ENCODE results near the gene S1PR2.
"Not testable (repeated sequence)": the region's sequence is repeated elsewhere in the genome, so short reads cannot be mapped to it uniquely, and the experiment has no call there.

The S1PR2 gene

DNA sequence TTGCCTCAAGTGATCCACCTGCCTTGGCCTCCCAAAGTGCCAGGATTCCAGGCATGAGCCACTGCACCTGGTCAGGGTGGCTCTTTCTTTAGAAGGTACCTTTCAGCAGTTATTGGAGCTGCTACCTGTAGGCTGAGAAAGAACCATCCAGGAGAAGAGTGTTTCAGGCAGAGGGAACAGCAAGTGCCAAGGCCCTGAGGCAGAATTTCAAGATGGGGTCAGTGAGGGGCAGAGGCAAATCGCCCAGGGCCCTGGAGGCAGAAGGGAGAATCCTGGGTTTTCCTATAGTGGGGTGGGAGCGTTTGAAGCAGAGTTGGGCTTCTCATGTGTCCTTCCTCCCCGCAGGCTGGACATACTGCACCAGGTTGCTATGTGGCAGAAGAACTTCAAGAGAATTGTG is 23.1 kb upstream of the S1PR2 start:
- DNase-seq (ENCODE audit: low read depth in 2 of 2): no peak

DNA sequence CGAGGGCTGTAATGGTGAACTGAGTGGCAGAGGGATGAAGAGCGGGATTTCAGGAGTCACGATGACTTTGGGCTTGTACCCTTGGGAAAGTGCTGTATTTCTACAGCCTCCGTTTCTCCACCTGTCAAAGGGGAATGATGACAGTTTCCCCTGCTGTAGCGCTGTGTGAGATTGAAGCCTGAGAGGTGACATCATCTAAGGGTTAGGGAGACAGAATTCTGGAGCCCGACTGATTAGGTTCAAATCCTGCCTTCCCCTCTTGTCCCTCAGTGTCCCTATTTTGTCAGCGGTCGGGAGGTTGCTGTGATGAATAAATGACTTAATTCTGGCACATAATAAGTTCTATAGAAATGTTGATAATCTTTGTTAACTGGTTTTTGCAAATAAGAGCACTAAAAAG is 21.6 kb upstream of the S1PR2 start:
- no peak for DNase-seq (ENCODE audit: low read depth in 2 of 2)

DNA sequence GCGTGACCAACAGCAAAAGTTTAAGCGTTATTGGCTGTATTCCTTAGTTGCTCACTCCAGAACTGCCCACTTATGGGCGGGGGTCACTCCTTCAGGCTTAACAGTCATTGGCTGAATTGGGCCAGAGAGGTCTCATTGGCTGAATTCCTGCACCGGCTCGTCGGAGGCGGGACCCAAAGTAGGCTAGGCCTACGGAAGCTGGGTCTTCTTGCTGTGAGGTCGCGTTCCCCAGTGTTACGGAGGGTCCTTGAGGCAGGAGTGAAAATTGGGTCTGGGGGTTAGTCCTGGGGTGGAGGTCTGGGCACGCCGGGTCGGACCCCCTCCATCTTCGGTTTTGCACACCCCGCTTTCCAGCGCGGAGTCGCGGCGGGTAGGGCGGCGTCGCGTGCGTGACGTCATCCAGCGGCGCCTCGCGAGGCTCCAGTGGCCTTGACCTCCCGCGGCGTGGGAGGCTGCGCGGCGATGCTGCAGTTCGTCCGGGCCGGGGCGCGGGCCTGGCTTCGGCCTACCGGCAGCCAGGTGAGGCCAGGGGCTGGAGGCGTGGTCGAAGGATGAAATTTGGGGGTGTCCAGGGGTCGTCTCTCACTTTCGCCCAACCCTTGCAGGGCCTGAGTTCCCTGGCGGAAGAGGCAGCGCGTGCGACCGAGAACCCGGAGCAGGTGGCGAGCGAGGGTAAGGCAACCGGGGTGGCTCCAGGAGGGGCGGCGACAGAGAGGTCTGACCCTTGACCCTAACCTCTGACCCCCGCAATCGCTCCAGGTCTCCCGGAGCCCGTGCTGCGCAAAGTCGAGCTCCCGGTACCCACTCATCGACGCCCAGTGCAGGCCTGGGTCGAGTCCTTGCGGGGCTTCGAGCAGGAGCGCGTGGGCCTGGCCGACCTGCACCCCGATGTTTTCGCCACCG is 20.9 kb upstream of the S1PR2 start, which contains the start of gene MRPL4:
Gene MRPL4 (plus strand): TSS at position 423 of the 903 bp plus-strand sequence. CDS start 40 bp downstream, at position 463.
- peak; percentile 86 to 97 for DNase-seq (ENCODE audit: low read depth in 2 of 2)

DNA sequence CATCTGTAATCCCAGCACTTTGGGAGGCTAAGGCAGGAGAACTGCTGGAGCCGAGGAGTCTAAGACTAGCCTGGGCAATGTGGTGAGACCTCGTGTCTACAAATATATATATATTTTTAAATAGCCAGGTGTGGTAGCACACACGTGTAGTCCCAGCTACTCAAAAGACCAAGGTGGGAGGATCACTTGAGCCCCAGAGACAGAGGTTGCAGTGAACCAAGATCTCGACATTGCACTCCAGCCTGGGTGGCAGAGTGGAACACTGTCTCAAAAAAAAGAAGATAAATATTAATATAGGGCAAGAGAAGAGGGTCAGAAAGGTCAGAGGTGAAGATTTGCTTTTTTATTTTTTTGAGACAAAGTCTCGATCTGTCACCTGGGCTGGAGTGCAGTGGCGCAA is 15.4 kb upstream of the S1PR2 start:
- DNase-seq (ENCODE audit: low read depth in 2 of 2): no peak

DNA sequence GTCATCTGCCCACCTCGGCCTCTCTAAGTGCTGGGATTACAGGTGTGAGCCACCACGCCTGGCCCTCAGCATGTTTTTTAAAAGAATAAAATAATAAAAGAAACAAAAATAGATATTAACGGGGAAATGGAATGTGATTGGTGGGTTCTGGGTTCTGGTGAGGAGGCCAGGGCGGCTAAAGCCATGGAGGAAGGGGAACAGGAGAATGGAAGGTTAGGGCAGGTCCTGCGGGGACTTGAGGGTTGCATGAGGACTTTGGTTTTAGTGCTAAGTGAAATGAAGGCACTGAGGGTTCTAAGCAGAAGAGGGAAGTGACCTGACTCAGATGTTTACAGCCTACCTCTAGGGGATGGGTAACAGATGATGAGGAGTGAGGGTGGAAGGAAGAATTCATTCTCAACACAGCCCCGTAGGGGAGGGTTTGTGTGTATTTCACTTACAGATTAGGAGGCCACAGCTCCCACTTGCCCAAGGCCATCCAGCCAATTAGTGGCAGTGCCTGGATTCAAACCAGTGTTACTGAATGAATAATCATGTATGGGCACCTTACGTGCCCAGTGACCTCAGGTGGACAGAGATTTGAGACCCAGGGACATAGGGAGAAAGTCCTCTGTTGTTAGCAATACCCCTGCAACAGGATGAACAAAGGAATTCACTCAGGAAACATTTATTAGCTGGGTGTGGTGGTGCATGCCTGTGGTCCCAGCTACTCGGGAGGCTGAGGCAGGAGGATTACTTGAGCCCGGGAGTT is 14.2 kb upstream of the S1PR2 start:
- no peak for DNase-seq (ENCODE audit: low read depth in 2 of 2)

DNA sequence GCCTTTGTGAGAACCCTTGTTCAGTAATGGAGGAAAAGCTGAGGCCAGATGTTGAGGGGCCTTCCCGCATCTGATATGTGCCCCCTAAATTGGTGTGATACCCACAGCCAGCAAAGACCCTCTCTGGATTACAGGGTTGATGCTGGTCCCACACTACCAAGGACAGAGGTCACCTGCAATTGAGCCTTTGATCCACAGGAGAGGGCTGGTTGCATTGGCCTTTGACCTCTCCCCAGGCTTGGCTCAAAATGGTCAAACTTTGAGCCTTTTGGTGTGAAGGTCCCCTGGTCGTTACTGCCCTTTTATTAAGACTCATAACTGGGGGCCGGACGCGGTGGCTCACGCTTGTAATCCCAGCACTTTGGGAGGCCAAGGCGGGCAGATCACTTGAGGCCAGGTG is 12.5 kb upstream of the S1PR2 start:
- no peak for DNase-seq (ENCODE audit: low read depth in 2 of 2)

DNA sequence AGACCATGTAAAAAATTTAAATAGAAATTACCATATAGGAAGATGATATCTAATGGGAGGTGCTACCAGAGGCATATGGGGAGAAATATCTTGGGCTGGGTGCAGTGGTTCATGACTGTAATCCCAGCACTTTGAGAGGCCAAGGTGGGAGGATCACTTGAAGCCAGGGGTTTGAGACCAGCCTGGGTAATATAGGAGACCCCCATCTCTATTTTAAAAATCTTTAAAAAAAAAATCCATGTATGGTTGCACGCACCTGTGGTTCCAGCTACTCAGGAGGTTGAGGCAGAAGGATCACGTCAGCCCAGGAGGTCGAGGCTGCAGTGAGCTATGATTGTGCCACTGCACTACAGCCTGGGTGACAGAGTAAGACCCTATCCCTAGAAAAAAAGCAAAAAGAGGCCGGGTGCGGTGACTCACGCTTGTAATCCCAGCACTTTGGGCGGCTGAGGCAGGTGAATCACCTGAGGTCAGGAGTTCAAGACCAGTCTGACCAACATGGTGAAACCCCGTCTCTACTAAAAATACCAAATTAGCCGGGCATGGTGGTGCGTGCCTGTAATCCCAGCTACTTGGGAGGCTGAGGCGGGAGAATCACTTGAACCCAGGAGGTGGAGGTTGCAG is 10.8 kb upstream of the S1PR2 start:
- not testable (repeated sequence) for DNase-seq (ENCODE audit: low read depth in 2 of 2)

DNA sequence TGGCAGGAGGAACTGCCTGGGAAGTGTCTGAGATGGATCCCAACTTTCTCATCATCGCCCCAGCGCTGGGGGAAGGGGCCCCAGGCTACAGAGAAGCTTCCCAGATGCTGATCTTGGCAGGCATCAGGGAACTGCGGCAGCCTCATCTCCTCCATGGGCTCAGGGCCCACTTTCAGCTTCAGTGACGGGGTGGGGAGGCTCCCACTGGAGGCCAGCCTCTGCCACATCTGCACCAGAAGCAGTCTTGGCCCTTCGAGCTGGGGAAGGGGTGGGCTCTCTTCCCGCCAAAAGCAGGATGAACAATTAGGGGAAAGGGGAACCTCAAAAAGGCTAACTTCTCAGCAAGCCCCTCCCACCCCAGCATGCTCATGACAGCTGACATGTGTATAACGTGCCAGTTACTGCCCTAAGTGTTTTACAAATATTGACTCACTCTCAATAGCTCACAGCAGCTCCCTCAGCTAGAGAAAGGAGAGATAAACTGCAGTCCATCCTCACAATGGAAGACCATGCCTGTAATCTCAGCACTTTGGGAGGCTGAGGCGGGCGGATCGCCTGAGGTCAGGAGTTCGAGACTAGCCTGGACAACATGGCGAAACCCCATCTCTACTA is 7.1 kb upstream of the S1PR2 start:
- DNase-seq (ENCODE audit: low read depth in 2 of 2): no peak

DNA sequence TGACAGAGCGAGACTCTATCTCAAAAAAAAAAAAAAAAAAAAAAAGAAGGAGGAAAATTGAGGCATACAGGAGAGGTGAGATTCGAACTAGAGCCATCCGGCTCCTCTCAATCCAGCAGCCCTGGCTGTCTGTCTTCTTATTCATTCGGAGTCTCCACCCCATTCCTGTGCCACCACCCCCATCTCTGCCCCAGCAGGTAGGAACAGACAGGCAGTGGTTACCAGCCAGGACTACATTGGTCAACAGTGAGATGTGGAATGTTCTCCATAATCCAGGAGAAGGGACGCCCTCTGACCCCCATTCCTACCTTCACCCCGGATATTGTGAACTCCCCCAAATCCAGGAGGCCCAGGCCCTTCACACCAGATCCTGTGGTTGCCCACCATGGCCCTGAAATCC is 6.6 kb upstream of the S1PR2 start:
- no peak for DNase-seq (ENCODE audit: low read depth in 2 of 2)

DNA sequence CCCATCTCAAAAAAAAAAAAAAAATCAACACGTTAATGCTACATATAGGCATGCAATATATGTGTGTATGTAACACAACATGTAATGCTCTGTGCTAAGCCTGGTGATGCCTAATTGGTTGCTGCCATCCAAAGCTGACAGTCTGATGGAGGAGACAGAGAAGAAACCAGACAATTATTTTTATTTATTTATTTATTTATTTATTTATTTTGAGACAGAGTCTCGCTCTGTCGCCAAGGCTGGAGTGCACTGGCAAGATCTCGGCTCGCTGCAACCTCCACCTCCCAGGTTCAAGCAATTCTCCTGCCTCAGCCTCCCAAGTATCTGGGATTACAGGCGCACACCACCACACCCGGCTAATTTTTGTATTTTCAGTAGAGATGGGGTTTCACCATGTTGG is 4.3 kb upstream of the S1PR2 start:
- DNase-seq (ENCODE audit: low read depth in 2 of 2): not testable (repeated sequence)

DNA sequence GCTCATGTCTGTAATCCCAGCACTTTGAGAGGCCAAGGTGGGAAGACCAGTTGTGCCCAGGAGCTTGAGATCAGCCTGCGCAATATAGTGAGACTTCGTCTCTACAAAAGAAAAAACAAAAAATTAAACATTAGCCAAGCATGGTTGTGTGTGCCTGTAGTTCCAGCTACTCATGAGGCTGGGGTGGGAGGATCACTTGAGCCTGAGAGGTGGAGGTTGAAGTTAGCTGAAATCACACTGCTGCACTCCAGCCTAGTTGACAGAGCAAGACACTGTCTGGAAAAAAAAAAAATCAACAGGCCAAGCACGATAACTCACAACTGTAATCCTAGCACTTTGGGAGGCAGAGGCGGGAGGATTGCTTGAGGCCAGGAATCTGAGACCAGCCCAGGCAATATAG is 3.9 kb upstream of the S1PR2 start:
- DNase-seq (ENCODE audit: low read depth in 2 of 2): no peak

DNA sequence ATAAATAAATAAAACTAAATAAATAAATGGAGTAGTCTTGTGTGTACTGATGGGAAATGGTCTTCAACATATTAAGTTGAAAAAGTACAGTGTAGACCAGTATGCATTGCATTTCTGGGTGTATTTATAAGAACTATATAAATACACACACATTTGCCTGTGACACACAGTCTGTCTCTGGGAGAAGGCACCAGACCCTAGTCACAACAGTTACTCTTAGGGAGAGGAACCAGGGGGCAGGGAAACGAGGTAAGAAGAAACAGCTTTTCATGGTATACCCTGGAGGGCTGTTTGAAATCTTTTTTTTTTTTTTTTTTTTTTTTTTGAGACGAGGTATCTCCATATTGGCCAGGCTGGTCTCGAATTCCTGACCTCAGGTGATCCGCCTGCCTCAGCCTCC is 2.8 kb upstream of the S1PR2 start:
- DNase-seq (ENCODE audit: low read depth in 2 of 2): no peak

DNA sequence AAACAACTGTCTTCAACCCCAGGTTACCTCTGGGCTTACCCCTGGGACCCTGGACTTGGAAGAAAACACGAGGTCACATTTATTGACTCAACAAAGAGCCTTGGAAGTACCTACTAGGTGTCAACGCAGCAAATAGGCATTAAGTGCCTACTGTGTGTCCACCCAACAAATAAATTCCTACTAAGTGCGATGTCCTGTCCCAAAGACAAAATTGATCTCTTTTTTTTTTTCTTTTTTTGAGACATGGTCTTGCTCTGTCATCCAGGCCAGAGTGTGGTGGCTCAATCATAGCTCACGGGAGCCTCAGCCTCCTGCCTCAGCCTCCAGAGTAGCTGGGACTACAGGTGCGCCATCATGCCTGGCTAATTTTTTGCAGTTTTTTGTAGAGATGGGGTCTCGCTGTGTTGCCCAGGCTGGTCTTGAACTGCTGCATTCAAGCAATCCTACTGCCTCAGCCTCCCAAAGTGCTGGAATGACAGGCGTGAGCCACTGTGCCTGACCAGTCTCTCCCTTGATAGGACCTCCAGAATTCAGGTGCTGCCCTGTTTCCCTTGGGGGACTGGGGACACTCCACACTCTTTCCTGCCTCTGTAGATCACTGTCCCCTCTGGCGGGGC is 589 bp upstream of the S1PR2 start:
- no peak for DNase-seq (ENCODE audit: low read depth in 2 of 2)

DNA sequence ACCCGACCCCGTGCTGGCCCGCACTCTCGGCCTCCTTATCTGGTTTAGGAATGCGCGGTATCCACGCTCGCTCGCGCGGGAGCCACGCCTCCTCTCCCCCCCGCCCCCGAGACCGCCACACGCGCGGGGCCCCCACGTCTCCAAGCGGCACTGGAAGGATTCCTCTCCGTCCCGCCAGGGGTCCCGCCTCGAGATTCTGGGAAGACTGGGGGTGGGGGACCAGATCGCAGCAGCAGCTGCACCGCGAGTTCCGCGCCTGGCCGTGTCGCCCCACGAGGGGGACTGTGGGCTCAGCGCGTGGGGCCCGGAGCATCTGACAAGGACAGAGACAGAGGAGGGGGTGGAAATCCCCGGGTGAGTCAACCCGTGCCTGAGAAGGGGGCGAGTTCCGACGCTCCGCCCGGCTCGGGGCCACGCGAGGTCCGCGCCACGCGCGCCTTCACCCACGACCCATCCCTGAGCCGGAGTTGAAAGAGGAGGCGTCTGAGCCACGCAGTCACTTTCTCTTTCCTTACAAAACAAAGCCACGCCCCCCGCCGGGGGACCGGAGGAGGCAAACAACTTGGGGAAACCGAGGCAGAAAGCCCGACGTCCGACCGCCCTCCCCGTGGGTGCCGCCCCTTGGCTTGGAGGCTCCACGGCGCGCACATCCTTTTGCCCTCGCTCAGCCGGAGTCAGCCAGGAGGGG is 814 bp downstream of the S1PR2 start:
- peak; percentile 70 to 71 for DNase-seq (ENCODE audit: low read depth in 2 of 2)

DNA sequence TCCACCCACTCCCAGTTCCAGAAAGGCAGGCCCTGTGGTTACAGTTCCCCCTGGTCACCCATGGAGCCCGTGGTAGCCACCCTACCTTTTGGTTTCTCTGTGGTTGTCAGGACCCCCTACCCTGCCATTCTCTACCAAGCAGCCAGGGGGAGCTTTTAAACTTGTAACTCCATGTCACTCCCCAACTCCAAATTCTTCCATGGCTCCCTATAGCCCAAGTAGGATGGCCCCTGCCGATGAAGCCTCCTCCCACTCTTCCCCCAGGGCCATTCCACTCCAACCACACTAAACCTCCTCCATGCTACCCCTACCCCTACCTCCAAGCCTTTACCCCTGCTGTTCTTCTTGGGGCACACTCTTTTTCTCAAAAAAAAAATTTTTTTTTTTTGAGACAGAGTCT is 2.2 kb downstream of the S1PR2 start:
- DNase-seq (ENCODE audit: low read depth in 2 of 2): no peak

DNA sequence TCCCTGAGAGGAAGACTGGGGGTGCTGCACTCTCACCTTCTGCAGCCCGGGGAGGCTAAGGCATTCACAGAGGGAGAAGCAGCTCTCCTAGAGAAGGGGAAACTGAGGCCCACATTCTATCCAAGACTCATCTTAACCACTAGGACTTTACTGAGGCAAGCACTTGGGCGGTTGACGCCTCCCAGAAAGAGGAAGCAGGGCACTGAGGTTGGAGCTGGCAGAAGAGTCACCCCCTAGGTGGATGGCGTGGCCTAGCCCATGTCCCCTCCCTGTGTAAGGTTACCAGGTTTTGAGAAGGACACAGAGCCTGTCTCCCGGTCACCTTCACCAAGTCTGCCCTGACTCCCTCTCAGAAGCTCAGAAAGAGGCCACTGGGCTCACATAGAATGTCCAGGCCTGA is 2.7 kb downstream of the S1PR2 start:
- no peak for DNase-seq (ENCODE audit: low read depth in 2 of 2)

DNA sequence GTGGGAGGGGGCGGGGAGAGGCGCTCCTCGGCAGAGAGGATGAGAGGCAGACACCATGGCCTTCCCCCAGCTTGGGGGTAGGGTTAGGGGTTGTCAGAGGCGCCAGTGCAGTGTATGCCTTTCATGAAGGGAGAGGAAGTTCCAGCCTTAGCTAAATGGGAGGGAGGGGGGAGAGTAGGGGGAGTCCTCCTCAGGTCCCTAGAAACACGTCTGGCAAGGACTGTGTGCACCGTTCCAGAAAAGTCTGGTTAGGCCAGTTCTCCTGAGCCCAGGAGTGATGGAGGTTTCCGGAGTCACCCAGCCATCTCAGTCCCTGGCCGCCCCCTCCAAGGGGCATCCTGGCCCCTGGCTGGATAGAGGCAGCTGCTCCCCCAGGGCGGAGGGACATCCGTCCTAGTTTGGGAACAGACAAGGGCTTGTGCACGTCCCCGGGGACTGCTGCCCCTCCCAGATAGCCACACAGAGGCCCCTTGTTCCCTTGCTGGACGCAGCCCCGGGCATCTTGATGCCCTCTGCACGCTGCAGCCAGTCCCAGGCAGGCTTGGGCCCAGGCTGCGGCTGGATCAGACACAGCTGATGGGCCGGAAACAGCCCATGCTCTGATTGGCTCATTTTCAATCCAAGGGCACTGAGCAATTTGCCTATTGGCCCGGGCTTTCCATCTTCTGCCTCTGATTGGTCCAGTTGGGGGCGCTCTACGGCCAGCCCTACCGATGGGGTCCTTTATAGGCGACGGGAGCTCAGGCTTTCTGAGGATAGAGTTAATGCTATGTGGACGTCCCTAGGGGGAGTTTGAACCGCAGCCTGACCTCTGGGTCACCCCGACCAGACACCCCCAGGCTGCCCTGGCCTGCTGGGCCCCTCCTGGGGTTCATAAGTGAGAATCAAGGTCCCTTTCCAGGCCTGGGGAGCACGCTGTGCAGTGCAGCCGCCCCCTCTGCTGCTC is 3.8 kb downstream of the S1PR2 start:
- DNase-seq (ENCODE audit: low read depth in 2 of 2): no peak

DNA sequence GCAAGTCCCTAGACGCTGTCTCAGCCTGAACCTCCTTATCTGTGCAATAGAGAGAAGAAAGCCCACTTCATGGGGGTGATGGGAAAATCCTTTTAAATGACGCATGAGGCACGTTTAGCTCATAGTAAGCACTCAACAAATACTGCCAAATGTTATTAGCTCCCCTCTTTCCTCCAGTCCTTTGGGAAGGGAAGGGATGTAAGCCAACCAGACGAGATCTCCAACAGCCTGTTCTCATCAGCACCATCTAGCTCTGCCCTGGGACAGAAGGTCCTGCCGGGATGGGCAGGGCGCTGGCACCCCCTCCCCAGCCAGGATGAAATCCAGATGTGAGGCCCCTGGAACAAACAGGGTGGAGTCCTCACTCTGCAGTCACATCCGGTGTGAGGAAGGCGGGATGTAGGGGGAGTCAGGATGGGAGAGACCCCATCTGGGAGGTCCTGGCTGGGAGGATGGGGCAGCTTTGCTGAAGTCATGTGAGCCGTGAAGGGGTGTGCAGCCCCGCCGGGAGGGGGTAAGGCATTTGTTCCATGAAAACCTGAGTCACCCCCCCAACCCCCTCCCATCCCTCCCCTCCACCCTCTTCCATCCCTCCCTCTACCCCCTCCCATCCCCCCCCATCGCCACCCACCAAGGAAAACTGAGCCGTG is 4.6 kb downstream of the S1PR2 start:
- no peak for DNase-seq (ENCODE audit: low read depth in 2 of 2)

DNA sequence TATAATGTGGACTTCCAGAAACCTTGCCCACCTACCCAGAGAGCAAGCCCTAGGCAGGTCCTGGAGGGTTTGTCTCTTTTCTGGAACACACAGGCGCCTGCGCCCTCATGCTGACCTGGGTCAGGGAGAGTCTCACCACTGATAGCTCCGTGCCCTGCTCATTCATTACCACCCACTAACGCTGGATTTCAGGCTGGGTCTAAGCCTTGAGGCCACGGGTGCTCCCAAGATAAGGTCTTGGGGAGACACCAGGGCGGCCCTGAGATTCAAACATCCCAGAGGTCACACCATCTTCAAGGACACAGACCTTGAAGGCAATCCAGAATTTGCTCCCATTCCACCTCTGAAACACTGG is 5.1 kb downstream of the S1PR2 start:
- no peak for DNase-seq (ENCODE audit: low read depth in 2 of 2)

DNA sequence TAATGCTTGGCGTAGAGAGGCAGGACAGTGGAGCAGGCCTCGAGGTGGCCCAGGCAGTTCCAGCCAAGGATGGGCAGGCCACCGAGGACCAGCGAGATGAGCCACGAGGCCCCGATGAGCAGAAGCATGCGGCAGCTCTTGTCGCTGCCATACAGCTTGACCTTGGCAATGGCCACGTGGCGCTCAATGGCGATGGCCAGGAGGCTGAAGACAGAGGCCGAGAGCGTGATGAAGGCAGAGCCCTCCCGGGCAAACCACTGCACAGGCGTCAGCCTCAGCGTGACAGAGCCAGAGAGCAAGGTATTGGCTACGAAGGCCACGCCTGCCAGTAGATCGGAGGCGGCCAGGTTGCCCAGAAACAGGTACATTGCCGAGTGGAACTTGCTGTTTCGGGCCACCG is 6.8 kb downstream of the S1PR2 start:
- DNase-seq (ENCODE audit: low read depth in 2 of 2): no peak

Data from stimulated activated CD8-positive, alpha-beta memory T cell treated with anti-CD3 and anti-CD28 coated beads, Interleukin-15, amount 100 ng/mL, for 4 hours (primary cell).